Measurements from ENCODE around the gene STIM1.
"Not testable (repeated sequence)": the region's sequence is repeated elsewhere in the genome, so short reads cannot be mapped to it uniquely, and the experiment has no call there.

STIM1 gene

DNA sequence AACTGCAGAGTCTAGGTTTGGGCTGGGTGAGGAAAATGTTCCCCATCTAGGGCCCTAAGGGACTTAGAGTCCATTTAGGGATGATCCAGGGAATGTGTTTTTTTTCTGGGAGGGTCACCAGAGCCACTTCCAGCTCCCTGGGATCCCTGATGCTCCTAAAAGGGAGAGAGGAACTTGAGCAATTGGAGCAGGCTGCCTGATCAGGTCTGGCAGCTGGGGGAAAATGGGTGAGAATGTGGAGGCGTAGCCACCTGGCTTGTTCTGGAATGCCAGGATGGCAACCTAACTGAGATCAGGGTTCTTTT, 45.9 kb upstream of the STIM1 start:
- Histone ChIP-seq H3K27me3 (ENCODE audit: low read length) (no peaks in the 10 kb centered on the region), H2AFZ (ENCODE audit: low read depth, low read length, severe bottlenecking) (no peak overlapping the region), H3K9me2 (replicated peaks; ENCODE audit: insufficient read depth, low read length) (no peaks in the 10 kb centered on the region), H3K36me3 (ENCODE audit: low read length) (no peaks in the 10 kb centered on the region), H4K20me1 (ENCODE audit: low read depth, low read length) (no peaks in the 10 kb centered on the region), H3K4me3 (ENCODE audit: insufficient read depth, low read length, poor library complexity, severe bottlenecking) (no peak overlapping the region), H3K9me3 (ENCODE audit: insufficient read depth, low read length) (no peaks in the 10 kb centered on the region), H3K79me2 (ENCODE audit: insufficient read depth, low read length) (peaks cover 5% of the 10 kb centered on the region; the same call in 1 of the 2 replicates), H3F3A (ENCODE audit: insufficient read depth) (peaks cover 12% of the 10 kb centered on the region; the same call in 1 of the 2 replicates), H3K9ac (ENCODE audit: low read length) (peak overlapping the region; percentile 78; the same call in 1 of the 2 replicates), H3K27ac (ENCODE audit: low read depth, low read length) (no peak overlapping the region), H3K4me2 (ENCODE audit: low read depth, low read length, poor library complexity, severe bottlenecking) (peak overlapping the region; percentile 80)
- no peak for TF ChIP-seq EZH2phosphoT487 (conservative IDR thresholded peaks at IDR 0.05; ENCODE audit: low read length)
- TF ChIP-seq, protein P1, sequence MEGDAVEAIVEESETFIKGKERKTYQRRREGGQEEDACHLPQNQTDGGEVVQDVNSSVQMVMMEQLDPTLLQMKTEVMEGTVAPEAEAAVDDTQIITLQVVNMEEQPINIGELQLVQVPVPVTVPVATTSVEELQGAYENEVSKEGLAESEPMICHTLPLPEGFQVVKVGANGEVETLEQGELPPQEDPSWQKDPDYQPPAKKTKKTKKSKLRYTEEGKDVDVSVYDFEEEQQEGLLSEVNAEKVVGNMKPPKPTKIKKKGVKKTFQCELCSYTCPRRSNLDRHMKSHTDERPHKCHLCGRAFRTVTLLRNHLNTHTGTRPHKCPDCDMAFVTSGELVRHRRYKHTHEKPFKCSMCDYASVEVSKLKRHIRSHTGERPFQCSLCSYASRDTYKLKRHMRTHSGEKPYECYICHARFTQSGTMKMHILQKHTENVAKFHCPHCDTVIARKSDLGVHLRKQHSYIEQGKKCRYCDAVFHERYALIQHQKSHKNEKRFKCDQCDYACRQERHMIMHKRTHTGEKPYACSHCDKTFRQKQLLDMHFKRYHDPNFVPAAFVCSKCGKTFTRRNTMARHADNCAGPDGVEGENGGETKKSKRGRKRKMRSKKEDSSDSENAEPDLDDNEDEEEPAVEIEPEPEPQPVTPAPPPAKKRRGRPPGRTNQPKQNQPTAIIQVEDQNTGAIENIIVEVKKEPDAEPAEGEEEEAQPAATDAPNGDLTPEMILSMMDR (IDR thresholded peaks at IDR 0.05; ENCODE audit: insufficient read depth, low read length, poor library complexity, severe bottlenecking): no peak

- peaks cover 5% of the 10 kb centered on the region; the same call in 1 of the 2 replicates for H3K79me2 ChIP-seq (ENCODE audit: insufficient read depth, low read length)
- TF ChIP-seq EZH2phosphoT487 (conservative IDR thresholded peaks at IDR 0.05; ENCODE audit: low read length): no peak
- TF ChIP-seq, protein P1 (IDR thresholded peaks at IDR 0.05; ENCODE audit: insufficient read depth, low read length, poor library complexity, severe bottlenecking): no peak
- no peak overlapping the region for H3K4me3 ChIP-seq (ENCODE audit: insufficient read depth, low read length, poor library complexity, severe bottlenecking)
- no peak overlapping the region for H3K9ac ChIP-seq (ENCODE audit: low read length)
- no peaks in the 10 kb centered on the region for H3K9me3 ChIP-seq (ENCODE audit: insufficient read depth, low read length)
- no peak overlapping the region for H3K27ac ChIP-seq (ENCODE audit: low read depth, low read length)
- H2AFZ ChIP-seq (ENCODE audit: low read depth, low read length, severe bottlenecking): no peak overlapping the region
- no peaks in the 10 kb centered on the region for H3K27me3 ChIP-seq (ENCODE audit: low read length)
- H3K9me2 ChIP-seq (replicated peaks; ENCODE audit: insufficient read depth, low read length): no peaks in the 10 kb centered on the region
- H3F3A ChIP-seq (ENCODE audit: insufficient read depth): peaks cover 12% of the 10 kb centered on the region; the same call in 1 of the 2 replicates
- H4K20me1 ChIP-seq (ENCODE audit: low read depth, low read length): no peaks in the 10 kb centered on the region
- H3K4me2 ChIP-seq (ENCODE audit: low read depth, low read length, poor library complexity, severe bottlenecking): no peak overlapping the region
- no peaks in the 10 kb centered on the region for H3K36me3 ChIP-seq (ENCODE audit: low read length)
Measured at GRCh38 chr11:3810446-3810845, 45.0 kb upstream of the STIM1 start.

GRCh38 chr11:3810951-3811350, 44.5 kb upstream of the STIM1 start:
- no peak overlapping the region for H3K27ac ChIP-seq (ENCODE audit: low read depth, low read length)
- no peaks in the 10 kb centered on the region for H3K27me3 ChIP-seq (ENCODE audit: low read length)
- no peak overlapping the region for H3K4me3 ChIP-seq (ENCODE audit: insufficient read depth, low read length, poor library complexity, severe bottlenecking)
- H4K20me1 ChIP-seq (ENCODE audit: low read depth, low read length): no peaks in the 10 kb centered on the region
- H3K9me2 ChIP-seq (replicated peaks; ENCODE audit: insufficient read depth, low read length): no peaks in the 10 kb centered on the region
- H2AFZ ChIP-seq (ENCODE audit: low read depth, low read length, severe bottlenecking): no peak overlapping the region
- peaks cover 12% of the 10 kb centered on the region; the same call in 1 of the 2 replicates for H3F3A ChIP-seq (ENCODE audit: insufficient read depth)
- no peaks in the 10 kb centered on the region for H3K9me3 ChIP-seq (ENCODE audit: insufficient read depth, low read length)
- no peak overlapping the region for H3K4me2 ChIP-seq (ENCODE audit: low read depth, low read length, poor library complexity, severe bottlenecking)
- no peak overlapping the region for H3K9ac ChIP-seq (ENCODE audit: low read length)
- peaks cover 5% of the 10 kb centered on the region; the same call in 1 of the 2 replicates for H3K79me2 ChIP-seq (ENCODE audit: insufficient read depth, low read length)
- H3K36me3 ChIP-seq (ENCODE audit: low read length): no peaks in the 10 kb centered on the region
- TF ChIP-seq, protein P1 (IDR thresholded peaks at IDR 0.05; ENCODE audit: insufficient read depth, low read length, poor library complexity, severe bottlenecking): no peak
- no peak for TF ChIP-seq EZH2phosphoT487 (conservative IDR thresholded peaks at IDR 0.05; ENCODE audit: low read length)

GRCh38 chr11:3814832-3815231, 40.6 kb upstream of the STIM1 start:
- not testable (repeated sequence) for H4K20me1 ChIP-seq (ENCODE audit: low read depth, low read length); H3K4me3 ChIP-seq (ENCODE audit: insufficient read depth, low read length, poor library complexity, severe bottlenecking); H3F3A ChIP-seq (ENCODE audit: insufficient read depth); H3K4me2 ChIP-seq (ENCODE audit: low read depth, low read length, poor library complexity, severe bottlenecking); H2AFZ ChIP-seq (ENCODE audit: low read depth, low read length, severe bottlenecking); H3K27me3 ChIP-seq (ENCODE audit: low read length); H3K9ac ChIP-seq (ENCODE audit: low read length); H3K9me2 ChIP-seq (replicated peaks; ENCODE audit: insufficient read depth, low read length); H3K36me3 ChIP-seq (ENCODE audit: low read length); H3K9me3 ChIP-seq (ENCODE audit: insufficient read depth, low read length); H3K27ac ChIP-seq (ENCODE audit: low read depth, low read length); H3K79me2 ChIP-seq (ENCODE audit: insufficient read depth, low read length)

Measured in SU-DHL-6 (cell line).